ENCODE results near the gene MRPL18. TPM values are rescaled to one million over a fixed set of nuclear protein-coding genes. Genes with fewer than 3 reads are reported as not detected.

MRPL18 gene
- total and polyA plus RNA-seq, 2 of the 8 experiments (the other 6 are each of a cell fraction or from before 2014, with no cell fraction given) = 58.7 to 79.8 TPM

- Histone ChIP-seq H3K79me2 (ENCODE audit: control insufficient read depth in 1 of 2, insufficient read depth in 2 of 2, low read length in 2 of 2) (peaks cover 5 to 80% of the 10 kb centered on the region in 2 experiments; a peak in 3 of 4 replicates), H2AK5ac (ENCODE audit: low read depth, low read length) (no peak overlapping the region)
Observed at GRCh38 chr6:159742165-159742564, 48.1 kb upstream of the MRPL18 start.

More at GRCh38 chr6:159742165-159742564, 48.1 kb upstream of the MRPL18 start:
- Histone ChIP-seq H2BK120ac (replicated peaks; ENCODE audit: low read depth, low read length) (no peak overlapping the region), H3K9me3 (ENCODE audit: insufficient read depth in 2 of 2, low read depth in 1 of 2, low read length in 1 of 2) (no peaks in the 10 kb centered on the region), H3K4me3 (ENCODE audit: extremely low read depth in 1 of 4, insufficient read depth in 2 of 4, low read depth in 3 of 4, low read length in 4 of 4) (no peak overlapping the region), H3K23ac (ENCODE audit: insufficient read length) (no peak overlapping the region), H4K20me1 (replicated peaks in 1 of 2; ENCODE audit: control insufficient read depth in 1 of 2, insufficient read depth in 2 of 2, low read length in 2 of 2) (peaks cover 10 to 13% of the 10 kb centered on the region in 2 experiments), H3K56ac (replicated peaks; ENCODE audit: insufficient read length, low read depth, low read length) (no peak overlapping the region), H3K27me3 (replicated peaks in 1 of 4; ENCODE audit: control insufficient read depth in 3 of 4, extremely low read depth in 1 of 4, insufficient read depth in 3 of 4, low read length in 3 of 4) (no peaks in the 10 kb centered on the region), H2BK5ac (ENCODE audit: low read depth, low read length) (no peak overlapping the region), H3K4me2 (ENCODE audit: insufficient read depth in 1 of 2, low read depth in 2 of 2, low read length in 2 of 2) (no peak overlapping the region), H3K18ac (ENCODE audit: extremely low read depth, low read length) (no peak overlapping the region), H4K5ac (ENCODE audit: insufficient read length, low read depth, low read length) (no peak overlapping the region), H3K79me1 (ENCODE audit: low read depth, low read length) (no peaks in the 10 kb centered on the region), H2AFZ (ENCODE audit: low read length) (no peak overlapping the region), H3K9ac (replicated peaks in 1 of 4; ENCODE audit: extremely low read depth in 1 of 4, low read depth in 3 of 4, low read length in 3 of 4) (no peak overlapping the region), H4K8ac (ENCODE audit: extremely low read depth, insufficient read depth, low read length) (no peak overlapping the region), H3K4ac (replicated peaks; ENCODE audit: insufficient read length, low read depth, low read length) (no peak overlapping the region), H3K14ac (ENCODE audit: insufficient read length) (no peak overlapping the region), H4K91ac (replicated peaks; ENCODE audit: insufficient read length, low read length) (no peak overlapping the region), H2BK12ac (ENCODE audit: low read depth, low read length) (no peak overlapping the region), H2BK15ac (ENCODE audit: low read length) (no peak overlapping the region), H3K27ac (ENCODE audit: low read depth, low read length) (no peak overlapping the region), H3K4me1 (replicated peaks in 1 of 4; ENCODE audit: control insufficient read depth in 3 of 4, insufficient read depth in 4 of 4, low read length in 3 of 4) (no peaks in the 10 kb centered on the region; a peak in 1 of 7 replicates), H2BK20ac (ENCODE audit: low read length) (no peak overlapping the region), H3K23me2 (ENCODE audit: low read depth, low read length) (no peaks in the 10 kb centered on the region), H3K36me3 (ENCODE audit: control insufficient read depth in 2 of 4, insufficient read depth in 4 of 4, low read length in 3 of 4) (peaks cover 26 to 96% (median 68%) of the 10 kb centered on the region in 4 experiments)
- WGBS, 2 experiments (ENCODE audit: extremely low coverage in 1 of 2, insufficient coverage in 1 of 2, insufficient read length in 1 of 2, insufficient replicate concordance in 2 of 2, low coverage in 1 of 2, low lambda C conversion rate in 2 of 2, missing lambda C conversion rate in 1 of 2) = 83% methylated on average over 1 of the region's 1 CpG; no CpG with 5 or more reads in 1 of the 2 experiments
- ChIA-PET CTCF (ENCODE audit: partially characterized antibody) (interaction anchor here (0.8 to 1.6 kb wide), 2 partner anchors 30 to 53 kb away, joined by 3 read pairs; no protein-coding TSS in a partner anchor), POLR2A (ENCODE audit: partially characterized antibody) (interaction anchor here (1.4 to 2.0 kb wide), 2 partner anchors 10 to 13 kb away, joined by 3 to 6 read pairs; no protein-coding TSS in a partner anchor)
- no peak for TF ChIP-seq SIN3A (conservative IDR thresholded peaks at IDR 0.05 in 1 of 2, IDR thresholded peaks at IDR 0.05 in 1 of 2; ENCODE audit: low read depth in 1 of 2, low read length in 2 of 2)
- TF ChIP-seq TAF7 (optimal IDR thresholded peaks at IDR 0.05; ENCODE audit: borderline replicate concordance, low read depth, low read length) = no peak
- no peak for TF ChIP-seq ZNF274 (IDR thresholded peaks at IDR 0.05; ENCODE audit: borderline replicate concordance, extremely low read depth, low read length)
- no peak for TF ChIP-seq HDAC6 (IDR thresholded peaks at IDR 0.05; ENCODE audit: low read depth, low read length)
- TF ChIP-seq MAFK (IDR thresholded peaks at IDR 0.05; ENCODE audit: low read depth, low read length) = no peak
- TF ChIP-seq BCL11A (IDR thresholded peaks at IDR 0.05; ENCODE audit: low read depth in 2 of 2, low read length in 2 of 2) = no peak
- no peak for TF ChIP-seq GABPA (IDR thresholded peaks at IDR 0.05; ENCODE audit: borderline replicate concordance, insufficient read depth, low read length)
- TF ChIP-seq NRF1 (IDR thresholded peaks at IDR 0.05; ENCODE audit: low read depth, low read length) = no peak
- DNase-seq (ENCODE audit: low read depth in 1 of 2, low spot score in 2 of 2) (no peak), FAIRE-seq (no peak)

Data from H1 (cell line).